Endothelial cell of umbilical vein (primary cell): ENCODE results near the gene IPO13.

Experiments
- MAX ChIP-seq: IDR thresholded peaks from 2 replicates; pipeline ENCODE4 v1.6.1; 2011; ENCODE audit not compliant: insufficient read depth, insufficient read length
- TF ChIP-seq, protein P1 (sequence below), 2 donors: IDR thresholded peaks; 1 replicate in 1 of 2; 2 replicates in 1 of 2; pipeline ENCODE4 v1.5.1; 2011; ENCODE audit warnings: low read length in 2 of 2, mild to moderate bottlenecking in 2 of 2, moderate library complexity in 2 of 2, control low read depth in 1 of 2, inconsistent platforms in 1 of 2, low read depth in 1 of 2; ENCODE audit not compliant: insufficient read depth in 1 of 2; ENCODE audit errors: extremely low read depth in 1 of 2

GRCh38 chr1:43987159-43987902 is 40.6 kb downstream of the IPO13 start:
- TF ChIP-seq, protein P1, sequence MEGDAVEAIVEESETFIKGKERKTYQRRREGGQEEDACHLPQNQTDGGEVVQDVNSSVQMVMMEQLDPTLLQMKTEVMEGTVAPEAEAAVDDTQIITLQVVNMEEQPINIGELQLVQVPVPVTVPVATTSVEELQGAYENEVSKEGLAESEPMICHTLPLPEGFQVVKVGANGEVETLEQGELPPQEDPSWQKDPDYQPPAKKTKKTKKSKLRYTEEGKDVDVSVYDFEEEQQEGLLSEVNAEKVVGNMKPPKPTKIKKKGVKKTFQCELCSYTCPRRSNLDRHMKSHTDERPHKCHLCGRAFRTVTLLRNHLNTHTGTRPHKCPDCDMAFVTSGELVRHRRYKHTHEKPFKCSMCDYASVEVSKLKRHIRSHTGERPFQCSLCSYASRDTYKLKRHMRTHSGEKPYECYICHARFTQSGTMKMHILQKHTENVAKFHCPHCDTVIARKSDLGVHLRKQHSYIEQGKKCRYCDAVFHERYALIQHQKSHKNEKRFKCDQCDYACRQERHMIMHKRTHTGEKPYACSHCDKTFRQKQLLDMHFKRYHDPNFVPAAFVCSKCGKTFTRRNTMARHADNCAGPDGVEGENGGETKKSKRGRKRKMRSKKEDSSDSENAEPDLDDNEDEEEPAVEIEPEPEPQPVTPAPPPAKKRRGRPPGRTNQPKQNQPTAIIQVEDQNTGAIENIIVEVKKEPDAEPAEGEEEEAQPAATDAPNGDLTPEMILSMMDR (IDR thresholded peaks at IDR 0.05; ENCODE audit: extremely low read depth in 1 of 2, insufficient read depth in 1 of 2, low read depth in 1 of 2, low read length in 2 of 2): no peak
- TF ChIP-seq MAX: no peak
